ENCODE data around the gene ZBTB17. TPM values are rescaled to one million over a fixed set of nuclear protein-coding genes. Genes with fewer than 3 reads are reported as not detected.
A peak's percentile ranks its signal among the peaks of the same experiment; 100 is the strongest.
"Not testable (repeated sequence)": the region's sequence is repeated elsewhere in the genome, so short reads cannot be mapped to it uniquely, and the experiment has no call there.

Gene ZBTB17
- total RNA-seq, 1 donor from 2014 or later = 49.2 TPM

DNA sequence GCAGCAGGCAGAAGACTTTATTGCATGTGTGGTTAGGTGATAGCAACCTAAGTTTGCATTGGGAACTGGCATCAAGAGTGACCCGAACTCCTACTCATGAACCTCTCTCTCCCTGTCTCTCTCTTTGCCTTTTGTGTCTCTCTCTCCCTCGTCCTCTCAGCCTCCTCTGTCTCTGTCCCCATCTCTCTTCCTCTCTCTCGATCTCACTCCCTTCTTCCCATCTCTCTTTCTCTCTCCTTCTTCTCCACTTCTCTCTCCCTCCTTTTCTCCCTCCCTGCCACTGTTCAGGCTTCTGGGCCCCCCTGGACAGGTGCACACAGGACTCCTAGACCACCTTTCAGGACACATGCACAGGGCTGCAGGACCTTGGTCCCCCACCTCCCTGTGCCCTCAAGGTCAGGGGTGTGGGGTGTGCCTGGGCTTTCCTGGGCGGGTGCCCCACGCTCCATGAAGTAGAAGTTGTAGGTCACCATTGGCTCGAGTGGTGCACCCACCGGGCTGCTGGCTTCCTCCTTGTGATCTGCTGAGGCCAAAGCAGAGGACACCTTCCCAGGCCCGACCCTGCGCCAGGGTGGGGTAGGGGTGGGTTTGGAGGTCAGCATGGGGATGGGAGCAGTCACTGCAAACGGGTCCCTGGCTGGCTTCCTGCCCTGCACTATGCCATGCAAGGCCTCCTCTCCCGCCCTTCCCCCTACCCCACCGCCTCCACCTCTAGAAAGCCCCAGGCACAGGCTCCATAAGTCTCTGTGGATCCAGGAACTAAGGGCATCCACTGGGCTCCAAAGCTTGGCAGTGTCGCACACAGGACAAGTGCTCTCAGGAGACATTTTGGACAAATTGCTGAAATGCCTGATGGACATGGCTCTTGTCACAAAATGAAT, 13.2 kb upstream of the ZBTB17 start:
- no peak for DNase-seq (ENCODE audit: low read depth in 2 of 2)

DNA sequence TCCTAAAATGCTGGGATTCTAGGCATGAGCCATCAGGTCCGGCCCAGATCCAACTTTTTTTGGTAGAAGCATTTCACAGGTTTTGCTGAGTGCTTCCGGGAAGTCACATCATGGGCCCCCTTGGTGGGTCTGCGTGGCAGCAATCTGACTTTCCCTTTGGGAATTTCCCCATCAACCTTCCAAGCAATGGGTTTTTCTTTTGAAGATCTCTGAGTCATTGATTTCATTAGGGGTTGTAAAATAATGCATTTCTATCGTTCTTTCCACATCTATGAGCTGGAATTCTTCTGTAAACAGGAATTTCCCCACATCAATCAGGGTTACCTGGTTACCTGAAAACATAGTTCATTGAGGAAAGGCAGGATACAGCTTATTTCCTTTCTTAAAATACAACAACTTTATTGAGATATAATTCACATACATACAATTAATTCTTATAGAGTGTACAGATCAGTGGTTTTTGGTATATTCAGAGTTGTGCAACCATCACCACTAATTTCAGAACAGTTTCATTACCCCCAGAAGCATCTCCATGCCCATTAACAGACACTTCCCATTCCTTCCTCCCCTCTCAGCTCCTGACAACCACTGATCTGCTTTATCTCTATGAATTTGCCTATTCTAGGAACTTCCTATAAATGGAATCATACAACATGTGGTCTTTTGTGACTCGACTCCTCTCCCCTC, 9.9 kb upstream of the ZBTB17 start:
- DNase-seq (ENCODE audit: low read depth in 2 of 2) = peak; percentile 41 to 45

DNA sequence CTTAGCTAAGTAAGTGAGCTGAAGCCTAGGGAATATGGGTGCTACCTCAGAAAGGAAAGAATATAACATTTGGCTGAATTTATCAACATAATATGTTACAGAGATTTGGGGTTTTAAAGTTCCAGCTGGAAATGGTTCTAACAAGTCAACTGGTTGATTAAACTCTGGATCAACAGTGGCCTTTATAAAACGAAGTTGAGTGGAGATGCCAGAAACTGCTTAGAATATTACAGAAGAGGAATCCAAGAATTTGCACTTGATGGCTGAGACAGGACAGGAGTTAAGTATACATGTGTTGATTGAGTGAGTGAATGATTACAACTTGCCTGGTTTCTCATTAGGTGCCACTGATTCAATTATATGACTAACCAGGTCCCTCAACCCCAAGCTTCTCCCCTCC, 7.4 kb upstream of the ZBTB17 start:
- no peak for DNase-seq (ENCODE audit: low read depth in 2 of 2)

DNA sequence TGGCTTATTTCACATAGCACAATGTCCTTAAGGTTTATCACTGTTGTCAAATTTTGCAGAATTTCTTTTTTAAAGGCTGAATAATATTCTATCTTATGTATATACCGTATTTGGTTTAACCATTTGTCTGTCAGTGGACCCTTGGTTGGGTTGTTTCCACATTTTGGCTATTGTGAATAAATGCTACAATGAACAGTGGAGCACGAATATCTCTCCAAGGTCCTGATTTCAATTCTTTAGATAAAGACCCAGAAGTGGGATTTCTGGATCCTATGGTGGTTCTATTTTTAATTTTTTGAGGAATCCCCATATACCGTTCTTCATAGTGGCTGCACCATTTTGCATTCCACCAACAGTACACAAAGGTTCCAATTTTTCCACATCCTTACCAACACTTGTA, 5.8 kb upstream of the ZBTB17 start:
- no peak for DNase-seq (ENCODE audit: low read depth in 2 of 2)

DNA sequence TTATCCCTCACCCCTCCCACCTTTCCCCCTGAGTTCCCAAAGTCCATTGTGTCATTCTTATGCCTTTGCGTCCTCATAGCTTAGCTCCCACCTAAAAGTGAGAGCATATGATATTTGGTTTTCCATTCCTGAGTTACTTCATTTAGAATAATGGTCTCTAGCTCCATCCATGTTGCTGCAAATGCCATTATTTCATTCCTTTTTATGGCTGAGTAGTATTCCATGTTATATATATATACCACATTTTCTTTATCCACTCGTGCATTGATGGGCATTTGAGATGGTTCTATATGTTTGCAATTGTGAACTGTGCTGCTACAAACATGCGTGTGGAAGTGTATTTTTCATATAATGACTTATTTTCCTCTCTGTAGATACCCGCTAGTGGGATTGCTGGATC, 2.0 kb upstream of the ZBTB17 start:
- DNase-seq (ENCODE audit: low read depth in 2 of 2) = not testable (repeated sequence)

DNA sequence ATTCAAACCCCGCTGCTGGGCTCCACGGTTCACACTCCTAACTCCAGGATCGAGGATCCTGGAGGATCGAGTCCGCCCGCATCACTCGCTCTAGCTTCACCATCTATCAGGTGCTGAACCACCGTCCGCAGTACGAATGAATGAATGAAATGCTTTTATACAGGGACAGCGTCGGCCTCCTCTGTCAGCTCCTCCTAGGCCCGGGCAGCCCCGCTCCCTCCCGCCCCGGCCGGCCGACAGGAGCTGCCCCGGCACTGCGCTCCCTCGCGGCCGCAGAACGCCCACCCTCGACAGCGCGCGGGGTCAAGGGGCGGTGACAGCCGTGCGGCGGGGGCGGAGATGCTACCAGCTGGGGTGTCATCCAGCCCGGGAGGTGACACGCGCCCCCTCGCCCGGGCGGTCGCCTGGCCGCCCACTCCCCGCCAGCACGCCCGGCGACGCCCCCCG, 520 bp downstream of the ZBTB17 start:
- peak; percentile 70 to 81 for DNase-seq (ENCODE audit: low read depth in 2 of 2)

DNA sequence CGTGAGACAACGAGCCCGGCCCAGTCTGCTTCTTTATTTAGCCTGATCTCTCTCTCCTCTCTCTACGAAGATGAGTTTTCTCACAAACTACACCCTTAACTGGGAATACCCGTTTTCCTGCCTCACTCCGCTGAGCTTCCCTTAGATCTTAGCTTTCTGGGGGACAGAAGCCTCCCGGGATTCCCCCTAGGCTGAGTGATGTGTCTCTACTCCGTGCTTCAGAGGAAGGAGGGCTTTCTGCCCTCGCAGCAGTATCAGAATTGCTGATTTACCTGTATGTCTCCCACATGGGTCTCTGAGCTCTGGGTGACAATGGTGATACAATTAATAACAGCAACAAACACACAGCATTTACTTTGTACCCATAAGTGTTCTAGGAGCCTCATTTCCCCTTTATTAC, 1.0 kb downstream of the ZBTB17 start:
- DNase-seq (ENCODE audit: low read depth in 2 of 2) = peak in 1 of 2 donors; percentile 14

DNA sequence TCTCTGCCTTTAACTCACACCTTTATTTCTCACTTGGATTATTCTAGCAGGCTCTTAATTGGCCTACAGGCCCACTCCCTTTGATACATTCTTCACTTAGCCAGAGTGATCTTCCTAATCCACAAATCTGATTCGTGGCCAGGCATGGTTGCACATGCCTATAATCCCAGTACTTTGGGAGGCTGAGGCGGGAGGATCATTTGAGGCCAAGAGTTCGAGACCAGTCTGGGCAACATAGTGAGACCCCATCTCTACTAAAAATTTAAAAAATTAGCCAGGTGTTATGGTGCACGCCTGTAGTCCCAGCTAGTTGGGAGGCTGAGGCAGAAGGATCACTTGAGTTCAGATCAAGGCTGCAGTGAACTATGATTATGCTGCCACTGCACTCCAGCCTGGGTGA, 2.1 kb downstream of the ZBTB17 start:
- no peak for DNase-seq (ENCODE audit: low read depth in 2 of 2)

DNA sequence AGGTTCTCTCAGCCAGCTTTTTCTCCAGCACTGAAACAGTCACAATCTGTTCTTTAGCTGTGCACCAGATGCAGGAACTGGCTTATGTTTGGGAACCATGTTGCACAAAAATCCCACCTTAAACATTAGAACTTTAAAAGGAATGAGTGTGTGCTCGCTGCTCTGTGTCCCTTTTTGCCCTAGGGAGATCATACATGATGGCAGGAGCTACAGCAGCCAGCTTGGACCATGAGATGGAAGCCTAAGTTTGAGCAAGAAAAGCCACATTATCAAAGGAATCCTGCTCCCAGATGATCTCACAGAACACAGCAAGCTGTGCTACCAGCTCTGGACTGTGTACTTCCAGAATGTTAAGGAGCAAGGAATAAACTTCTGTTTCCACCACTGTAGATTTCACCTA, 3.5 kb downstream of the ZBTB17 start:
- no peak for DNase-seq (ENCODE audit: low read depth in 2 of 2)

DNA sequence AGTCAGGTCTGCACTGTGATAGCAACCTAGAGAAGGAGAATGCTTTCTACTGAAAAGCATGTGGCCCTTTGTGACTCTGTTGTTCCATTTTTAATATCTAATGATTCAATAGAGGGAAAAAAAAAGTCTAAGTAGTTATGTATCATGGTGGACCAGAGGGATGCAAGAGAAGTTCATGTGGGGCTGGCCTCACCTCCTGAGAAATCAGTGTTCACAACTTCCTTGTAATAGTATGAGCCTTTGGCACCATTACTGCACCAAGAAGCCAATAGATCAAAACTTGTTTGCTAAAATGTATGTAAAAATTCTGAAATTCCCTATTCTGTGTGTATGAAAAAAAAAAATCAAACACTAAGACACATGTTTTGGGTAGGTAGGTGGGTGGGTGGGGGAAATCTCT, 5.0 kb downstream of the ZBTB17 start:
- DNase-seq (ENCODE audit: low read depth in 2 of 2) = no peak

DNA sequence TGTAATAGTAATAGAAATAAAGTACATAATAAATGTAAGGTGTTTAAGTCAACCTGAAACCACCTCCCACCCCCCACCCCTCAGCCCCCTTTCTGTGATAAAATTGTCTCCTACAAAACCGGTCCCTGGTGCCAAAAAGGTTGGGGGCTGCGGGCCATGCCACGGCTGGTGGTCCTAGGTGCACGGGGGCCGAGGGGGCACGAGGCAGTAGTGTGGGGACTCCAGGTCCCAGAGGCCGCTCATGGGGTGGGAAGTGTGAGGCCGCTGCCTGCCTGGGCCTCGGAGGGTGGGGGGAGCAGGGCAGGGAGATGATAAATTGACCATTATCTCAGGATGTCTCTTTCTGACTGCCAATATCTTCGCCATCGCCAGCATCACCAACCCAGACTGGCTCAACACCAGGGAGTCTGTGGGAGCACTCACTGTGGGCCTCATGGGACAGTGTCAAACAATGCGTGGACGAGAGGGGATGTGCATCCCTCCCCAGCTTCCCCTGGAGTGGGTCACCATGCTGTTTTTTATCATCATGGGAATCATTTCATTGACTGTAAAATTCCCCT, 6.5 kb downstream of the ZBTB17 start:
- DNase-seq (ENCODE audit: low read depth in 2 of 2) = no peak

DNA sequence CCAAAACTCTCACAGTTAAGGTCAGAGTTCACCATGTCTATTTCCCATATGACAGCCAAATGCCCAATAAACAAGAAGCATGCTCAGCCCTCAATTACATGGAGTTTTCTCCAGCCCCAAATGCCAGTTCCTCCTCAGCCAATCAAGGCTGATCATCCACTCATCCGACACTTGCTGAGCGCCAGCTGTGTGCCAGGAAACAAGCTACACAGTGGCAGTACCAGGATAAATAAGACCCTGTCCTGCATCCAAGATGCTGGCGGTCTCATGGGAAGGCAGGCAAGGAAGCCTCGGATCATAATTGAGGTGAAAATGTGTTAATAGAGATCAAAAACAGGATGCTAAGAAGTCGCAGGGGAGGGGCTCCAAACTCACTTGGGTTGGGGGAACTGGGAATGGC, 7.7 kb downstream of the ZBTB17 start:
- DNase-seq (ENCODE audit: low read depth in 2 of 2) = no peak

DNA sequence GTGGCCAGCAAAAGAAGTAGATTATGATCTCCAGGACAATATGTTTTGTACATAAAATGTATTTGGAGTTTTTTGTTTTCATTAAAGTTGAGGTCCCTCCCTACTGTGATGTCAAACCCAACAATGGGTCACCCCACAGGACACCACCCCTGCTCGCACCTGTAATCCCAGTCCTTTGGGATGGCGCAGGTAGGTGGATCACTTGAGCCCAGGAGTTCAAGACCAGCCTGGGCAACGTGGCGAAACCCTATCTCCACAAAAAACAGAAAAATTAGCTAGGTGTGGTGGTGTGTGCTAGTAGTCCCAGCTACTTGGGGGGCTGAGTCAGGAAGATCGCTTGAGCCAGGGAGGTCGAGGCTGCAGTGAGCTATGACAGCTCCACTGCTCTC, 9.0 kb downstream of the ZBTB17 start:
- DNase-seq (ENCODE audit: low read depth in 2 of 2) = no peak

DNA sequence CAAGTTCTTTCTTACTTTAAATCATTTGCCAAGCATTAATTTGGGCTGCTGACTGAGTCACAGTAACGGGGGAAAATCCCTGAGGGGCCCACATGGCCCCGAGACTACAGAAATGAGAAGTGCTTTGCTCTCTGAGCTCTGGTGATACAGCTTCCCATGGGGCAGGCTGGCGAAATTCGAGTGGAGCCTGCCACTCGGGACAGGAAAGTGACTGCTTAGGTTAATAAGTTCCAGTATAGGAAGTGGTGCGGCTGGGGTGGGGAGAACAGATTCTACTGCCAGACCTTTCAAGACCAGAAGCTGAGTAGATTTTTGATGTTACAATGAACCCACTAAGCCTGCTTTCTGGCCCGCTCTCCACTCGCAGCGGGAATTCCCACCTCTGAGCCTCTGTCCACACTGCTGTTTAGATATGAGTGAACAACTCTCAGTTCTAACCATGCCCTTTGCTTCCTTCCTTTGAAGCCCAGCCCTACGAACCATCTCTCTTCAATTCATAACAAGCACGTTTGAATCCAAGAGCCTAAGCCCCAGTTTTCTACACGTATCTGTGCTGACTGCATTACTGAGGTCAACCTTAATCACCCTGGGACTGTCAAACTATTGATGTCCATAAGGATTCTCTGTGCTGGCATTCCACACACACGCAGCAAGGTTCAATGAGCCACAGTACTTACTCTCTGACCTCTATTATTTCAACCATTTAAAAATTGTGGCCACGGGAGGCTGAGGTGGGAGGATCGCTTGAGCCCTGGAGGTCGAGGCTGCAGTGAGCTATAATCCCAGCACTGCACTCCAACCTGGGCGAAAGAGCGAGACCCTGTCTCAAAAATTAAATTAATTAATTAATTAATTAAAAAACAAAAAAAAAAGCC, 9.6 kb downstream of the ZBTB17 start:
- DNase-seq (ENCODE audit: low read depth in 2 of 2) = peak; percentile 63 to 65

DNA sequence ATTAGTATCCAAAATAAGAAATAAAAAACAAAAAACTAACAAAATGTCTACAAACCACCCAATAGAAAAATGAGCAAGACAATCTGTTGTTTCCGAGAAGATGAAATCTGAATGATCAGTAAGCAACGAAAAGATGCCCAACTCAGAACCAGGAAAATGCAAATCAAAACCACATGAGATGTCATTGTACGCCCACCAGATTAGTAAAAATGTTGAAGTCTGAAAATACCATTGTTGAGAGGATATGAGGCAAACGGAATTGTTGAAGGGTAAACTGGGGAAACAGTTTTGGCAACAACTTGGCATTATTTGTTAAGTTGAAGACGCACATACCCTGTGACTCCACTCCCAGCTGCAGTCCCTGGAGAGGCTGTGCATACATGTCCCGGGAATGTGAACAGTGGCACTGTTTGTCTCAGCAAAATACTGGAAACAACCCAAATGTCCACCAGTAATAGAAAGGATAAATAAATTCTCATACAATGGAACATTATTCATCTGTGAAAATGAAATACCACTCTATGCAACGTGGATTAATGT, 10.6 kb downstream of the ZBTB17 start:
- DNase-seq (ENCODE audit: low read depth in 2 of 2) = peak; percentile 50 to 91

DNA sequence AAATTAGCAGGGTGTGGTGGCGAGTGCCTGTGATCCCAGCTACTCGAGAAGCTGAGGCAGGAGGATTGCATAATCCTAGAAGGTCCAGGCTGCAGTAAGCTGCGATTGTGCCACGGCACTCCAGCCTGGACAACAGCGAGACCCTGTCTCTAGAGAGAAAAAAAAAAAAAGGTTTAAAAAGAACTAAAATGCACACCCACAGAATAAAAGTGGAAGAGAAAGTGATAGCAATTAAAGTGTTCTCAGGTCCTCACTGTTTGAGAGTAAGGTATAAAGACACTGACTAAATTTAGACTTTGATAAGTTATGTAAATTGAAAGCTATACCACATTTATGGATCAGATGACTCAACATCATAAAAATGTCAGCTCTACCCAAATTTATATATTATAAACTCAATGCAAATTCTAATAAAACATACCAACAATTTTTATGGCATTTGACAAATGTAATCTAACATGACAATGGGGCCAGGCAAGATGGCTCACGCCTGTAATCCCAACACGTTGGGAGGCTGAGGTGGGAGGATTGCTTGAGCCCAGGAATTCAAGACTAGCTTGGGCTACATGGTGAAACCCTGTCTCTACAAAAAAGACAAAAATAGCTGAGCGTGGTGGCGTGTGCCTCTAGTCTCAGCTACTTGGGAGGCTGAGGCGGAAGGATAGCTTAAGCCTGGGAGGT, 11.8 kb downstream of the ZBTB17 start:
- DNase-seq (ENCODE audit: low read depth in 2 of 2) = no peak

DNA sequence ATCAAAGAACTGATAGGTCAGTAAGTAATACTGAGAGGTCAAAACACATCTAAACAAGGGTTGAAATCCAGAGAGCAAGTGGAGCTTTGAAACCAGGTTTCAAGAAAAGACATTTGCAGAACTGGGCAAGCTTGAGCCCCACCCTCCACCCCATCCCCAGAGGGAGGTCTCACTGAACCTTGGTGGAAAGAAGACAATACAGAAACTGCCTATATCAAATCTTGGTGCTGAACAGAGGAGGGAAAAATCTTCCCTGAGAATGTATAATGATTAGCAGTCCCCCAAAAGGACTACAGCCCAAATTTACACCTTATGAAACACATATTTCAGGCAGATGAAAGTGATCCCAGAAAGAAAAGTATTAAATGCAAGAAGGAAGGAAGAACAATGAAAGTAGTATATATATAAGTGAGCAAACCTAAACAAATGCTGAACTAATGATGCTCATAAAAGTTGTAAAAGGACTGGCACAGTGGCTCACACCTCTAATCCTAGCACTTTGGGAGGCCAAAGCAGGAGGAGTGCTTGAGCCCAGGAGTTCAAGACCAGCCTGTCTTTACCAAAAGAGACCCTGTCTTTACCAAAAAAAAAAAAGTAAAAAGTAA, 12.4 kb downstream of the ZBTB17 start:
- no peak for DNase-seq (ENCODE audit: low read depth in 2 of 2)

DNA sequence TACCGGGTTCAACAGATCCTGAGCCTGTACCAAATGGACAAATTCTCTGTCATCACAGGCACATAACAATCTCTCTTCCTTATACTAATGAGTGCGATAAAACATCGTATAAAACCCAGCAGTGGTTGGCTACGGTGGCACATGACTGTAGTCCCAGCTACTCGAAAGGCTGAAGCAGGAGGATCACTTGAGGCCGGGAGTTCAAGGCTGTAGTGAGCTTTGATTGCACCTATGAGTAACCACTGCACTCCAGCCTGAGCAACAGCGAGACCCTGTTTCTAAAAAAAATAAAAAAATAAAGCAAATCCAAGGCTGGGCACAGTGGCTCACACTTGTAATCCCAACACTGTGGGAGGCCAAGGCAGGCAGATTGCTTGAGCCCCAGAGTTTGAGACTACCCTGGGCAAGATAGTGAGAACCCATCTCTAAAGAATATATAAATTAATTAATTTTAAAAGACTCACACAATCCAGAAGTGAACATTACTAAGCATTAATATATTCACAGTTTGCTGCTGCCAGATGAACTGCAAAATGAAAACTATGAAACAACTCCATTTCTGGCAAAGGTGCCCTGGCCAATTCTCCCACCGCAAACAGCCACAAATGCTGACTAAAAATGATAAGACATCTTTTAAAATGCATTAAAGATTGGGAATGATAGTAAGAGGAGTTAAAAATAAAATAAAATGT, 13.1 kb downstream of the ZBTB17 start:
- no peak for DNase-seq (ENCODE audit: low read depth in 2 of 2)

DNA sequence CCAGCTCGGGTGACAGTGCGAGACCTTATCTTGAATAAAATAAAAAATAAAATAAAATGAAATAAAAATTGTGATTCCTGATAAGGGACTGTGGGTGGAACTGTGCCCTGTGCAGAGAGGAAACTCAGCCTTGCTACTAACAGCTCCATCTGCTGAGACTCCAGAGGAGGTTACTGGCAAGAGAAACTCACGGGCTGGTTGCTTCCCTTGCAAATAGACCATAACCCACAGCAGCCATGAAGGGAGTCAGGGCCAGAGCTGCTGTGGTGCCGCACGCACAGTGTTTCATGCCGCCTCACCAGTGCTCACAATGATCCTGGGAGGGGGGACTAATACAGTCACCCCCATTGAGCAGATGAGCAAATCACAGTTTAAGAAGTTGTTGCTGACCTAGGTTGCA, 13.7 kb downstream of the ZBTB17 start:
- no peak for DNase-seq (ENCODE audit: low read depth in 2 of 2)

DNA sequence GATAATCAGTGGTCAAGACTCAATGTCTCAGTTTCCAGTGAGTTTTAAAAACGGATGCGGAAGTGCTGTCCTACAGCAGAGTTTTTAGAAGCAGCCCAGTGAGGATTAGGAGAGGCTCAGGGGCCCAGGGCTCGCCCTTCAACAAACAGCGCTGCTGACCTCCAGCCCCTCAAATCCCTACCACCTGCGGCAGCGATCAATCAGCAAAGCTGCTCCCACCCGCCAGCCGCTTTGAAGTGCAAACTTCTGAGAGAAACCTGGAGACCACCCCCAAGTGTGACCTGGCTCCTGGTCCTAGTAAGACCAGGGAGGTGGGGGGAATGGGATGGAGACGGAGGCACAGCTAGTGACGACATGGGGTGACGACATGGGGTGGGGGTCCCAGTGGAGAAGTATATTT, 14.4 kb downstream of the ZBTB17 start:
- no peak for DNase-seq (ENCODE audit: low read depth in 2 of 2)
